MM.1S (cell line): Measurements from ENCODE around the gene DTX3L.

Experiments
- DNase-seq: peaks from one replicate; pipeline ENCODE4 v3.0.0-alpha.2; 2015
- H2AFZ ChIP-seq: fragments of 300-600 bp; sonication (generic); 2 replicates; pipeline ENCODE4 v1.6.0; 2016; ENCODE audit warnings: antibody characterized with exemption, low read length
- H3F3A ChIP-seq: fragments of 300-600 bp; sonication (generic); 2 replicates; pipeline ENCODE4 v1.6.1; 2016; ENCODE audit warnings: mild to moderate bottlenecking, antibody characterized with exemption, low read length, moderate library complexity, mixed read lengths; ENCODE audit not compliant: insufficient read depth
- H3K27ac ChIP-seq: fragments of 300-600 bp; sonication (generic); 2 replicates; pipeline ENCODE4 v1.5.1; 2016; ENCODE audit warnings: mild to moderate bottlenecking, low read length
- H3K27me3 ChIP-seq: fragments of 300-600 bp; sonication (generic); replicated peaks from 2 replicates; pipeline ENCODE4 v1.6.0; 2016; ENCODE audit warnings: low read length; ENCODE audit not compliant: insufficient read depth
- H3K36me3 ChIP-seq: fragments of 300-600 bp; sonication (generic); replicated peaks from 2 replicates; pipeline ENCODE4 v1.6.1; 2016; ENCODE audit warnings: mild to moderate bottlenecking, low read length, mixed read lengths; ENCODE audit not compliant: insufficient read depth
- H3K4me1 ChIP-seq: fragments of 300-600 bp; sonication (generic); 2 replicates; pipeline ENCODE4 v1.6.1; 2016; ENCODE audit warnings: low read length, mixed read lengths
- H3K4me2 ChIP-seq: fragments of 300-600 bp; sonication (generic); 2 replicates; pipeline ENCODE4 v1.6.0; 2016; ENCODE audit warnings: low read depth, low read length
- H3K4me3 ChIP-seq: fragments of 300-600 bp; sonication (generic); 2 replicates; pipeline ENCODE4 v1.5.1; 2016; ENCODE audit warnings: low read length, mixed read lengths
- H3K79me2 ChIP-seq: fragments of 300-600 bp; sonication (generic); 2 replicates; pipeline ENCODE4 v1.6.1; 2016; ENCODE audit warnings: mixed run types, low read length, mixed read lengths
- H3K9ac ChIP-seq: fragments of 300-600 bp; sonication (generic); 2 replicates; pipeline ENCODE4 v1.6.1; 2016; ENCODE audit warnings: low read length, mixed read lengths
- H3K9me2 ChIP-seq: fragments of 300-600 bp; sonication (generic); replicated peaks from 2 replicates; pipeline ENCODE4 v1.6.1; 2016; ENCODE audit warnings: mild to moderate bottlenecking, low read length, mixed read lengths; ENCODE audit not compliant: insufficient read depth
- H3K9me3 ChIP-seq: fragments of 300-600 bp; sonication (generic); replicated peaks from 2 replicates; pipeline ENCODE4 v1.6.1; 2016; ENCODE audit warnings: mild to moderate bottlenecking, low read length, mixed read lengths; ENCODE audit not compliant: insufficient read depth
- H4K20me1 ChIP-seq: fragments of 300-600 bp; sonication (generic); 2 replicates; pipeline ENCODE4 v1.6.1; 2016; ENCODE audit warnings: mild to moderate bottlenecking, low read length, moderate library complexity, mixed read lengths; ENCODE audit not compliant: insufficient read depth
- EZH2 ChIP-seq: fragments of 300-600 bp; sonication (generic); optimal IDR thresholded peaks from 2 replicates; pipeline ENCODE3; 2017; ENCODE audit warnings: low read depth, mild to moderate bottlenecking, antibody characterized with exemption, low read length, mixed read lengths
- EZH2phosphoT487 ChIP-seq: fragments of 300-600 bp; sonication (generic); IDR thresholded peaks from 2 replicates; pipeline ENCODE4 v1.6.1; 2018; ENCODE audit warnings: antibody characterized with exemption, low read length
- TF ChIP-seq, protein P1 (sequence below): fragments of 300-600 bp; sonication (generic); IDR thresholded peaks from 2 replicates; pipeline ENCODE4 v1.5.1; 2016; ENCODE audit warnings: antibody characterized with exemption, low read length, mixed read lengths

The DTX3L gene

DNA sequence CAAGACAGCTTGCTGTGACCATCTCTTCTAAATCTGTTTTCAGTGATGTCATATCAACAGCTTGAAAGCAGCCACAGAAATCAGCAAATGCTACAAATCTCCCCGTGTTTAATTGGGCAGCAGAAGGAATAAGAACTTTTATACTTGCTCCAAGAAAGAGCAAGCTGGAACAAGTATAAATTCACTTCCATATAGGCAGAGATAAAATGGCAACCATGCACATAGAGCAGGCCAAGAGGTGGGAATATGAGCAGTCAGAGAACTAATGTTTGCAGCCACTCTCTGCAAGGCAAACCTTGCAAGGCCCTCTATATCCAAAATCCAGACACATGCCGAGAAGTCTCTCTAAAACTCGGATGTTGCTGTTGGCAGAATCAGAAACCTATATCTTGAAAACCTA is 16.1 kb upstream of the DTX3L start:
- Histone ChIP-seq H3K27me3 (no peaks in the 10 kb centered on the region), H3K9ac (no peak overlapping the region), H3K4me2 (no peak overlapping the region), H3F3A (no peaks in the 10 kb centered on the region), H3K36me3 (no peaks in the 10 kb centered on the region), H3K4me1 (no peaks in the 10 kb centered on the region), H3K4me3 (no peak overlapping the region), H2AFZ (no peak overlapping the region), H4K20me1 (no peaks in the 10 kb centered on the region), H3K27ac (no peak overlapping the region), H3K9me2 (no peaks in the 10 kb centered on the region), H3K79me2 (no peaks in the 10 kb centered on the region), H3K9me3 (no peaks in the 10 kb centered on the region)
- DNase-seq: no peak
- TF ChIP-seq, protein P1, sequence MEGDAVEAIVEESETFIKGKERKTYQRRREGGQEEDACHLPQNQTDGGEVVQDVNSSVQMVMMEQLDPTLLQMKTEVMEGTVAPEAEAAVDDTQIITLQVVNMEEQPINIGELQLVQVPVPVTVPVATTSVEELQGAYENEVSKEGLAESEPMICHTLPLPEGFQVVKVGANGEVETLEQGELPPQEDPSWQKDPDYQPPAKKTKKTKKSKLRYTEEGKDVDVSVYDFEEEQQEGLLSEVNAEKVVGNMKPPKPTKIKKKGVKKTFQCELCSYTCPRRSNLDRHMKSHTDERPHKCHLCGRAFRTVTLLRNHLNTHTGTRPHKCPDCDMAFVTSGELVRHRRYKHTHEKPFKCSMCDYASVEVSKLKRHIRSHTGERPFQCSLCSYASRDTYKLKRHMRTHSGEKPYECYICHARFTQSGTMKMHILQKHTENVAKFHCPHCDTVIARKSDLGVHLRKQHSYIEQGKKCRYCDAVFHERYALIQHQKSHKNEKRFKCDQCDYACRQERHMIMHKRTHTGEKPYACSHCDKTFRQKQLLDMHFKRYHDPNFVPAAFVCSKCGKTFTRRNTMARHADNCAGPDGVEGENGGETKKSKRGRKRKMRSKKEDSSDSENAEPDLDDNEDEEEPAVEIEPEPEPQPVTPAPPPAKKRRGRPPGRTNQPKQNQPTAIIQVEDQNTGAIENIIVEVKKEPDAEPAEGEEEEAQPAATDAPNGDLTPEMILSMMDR: no peak
- no peak for TF ChIP-seq EZH2
- no peak for TF ChIP-seq EZH2phosphoT487

DNA sequence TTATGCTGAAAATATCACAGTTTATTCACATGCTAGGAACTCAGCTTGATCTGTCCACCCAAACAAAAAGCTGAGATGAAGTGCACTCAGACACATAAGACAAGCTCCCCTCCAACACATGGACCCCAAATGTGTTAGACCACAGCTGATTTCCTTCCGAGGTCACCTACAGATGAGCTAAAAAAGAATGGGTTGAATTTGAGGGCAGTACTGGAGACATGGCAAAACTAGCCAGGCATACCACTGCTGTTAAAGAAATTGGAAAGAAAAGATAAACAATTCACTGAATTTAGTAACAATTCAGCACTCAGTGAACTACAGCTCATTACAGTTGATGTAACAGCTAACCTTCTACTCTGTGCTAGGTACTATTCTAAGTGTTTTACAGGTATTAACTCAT is 15.5 kb upstream of the DTX3L start:
- H3F3A ChIP-seq: no peaks in the 10 kb centered on the region
- H2AFZ ChIP-seq: no peak overlapping the region
- H3K4me3 ChIP-seq: no peak overlapping the region
- DNase-seq: no peak
- H3K27ac ChIP-seq: no peak overlapping the region
- no peaks in the 10 kb centered on the region for H3K4me1 ChIP-seq
- TF ChIP-seq EZH2phosphoT487: no peak
- TF ChIP-seq, protein P1: no peak
- no peak for TF ChIP-seq EZH2
- no peak overlapping the region for H3K4me2 ChIP-seq
- no peaks in the 10 kb centered on the region for H3K9me3 ChIP-seq
- no peaks in the 10 kb centered on the region for H3K36me3 ChIP-seq
- no peaks in the 10 kb centered on the region for H3K79me2 ChIP-seq
- no peaks in the 10 kb centered on the region for H4K20me1 ChIP-seq
- no peaks in the 10 kb centered on the region for H3K9me2 ChIP-seq
- H3K9ac ChIP-seq: no peak overlapping the region
- H3K27me3 ChIP-seq: no peaks in the 10 kb centered on the region

DNA sequence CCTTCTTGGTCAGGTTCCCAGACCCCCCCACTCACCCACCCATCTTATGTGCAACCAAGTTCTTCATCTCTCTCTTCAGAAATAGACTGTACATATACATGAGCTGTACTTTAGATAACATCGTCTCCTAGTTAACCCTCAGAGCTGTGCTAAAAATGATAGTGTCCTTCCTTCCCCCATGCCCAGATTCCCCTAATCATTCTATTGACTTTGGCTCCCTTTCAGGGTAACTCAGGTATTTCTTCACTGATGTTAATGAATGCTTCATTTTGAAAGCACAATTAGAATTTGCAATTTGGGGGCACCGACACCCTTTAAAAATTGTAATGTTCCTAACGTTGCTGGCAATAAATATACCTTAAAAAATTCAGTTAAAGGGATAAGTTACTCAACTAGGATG is 11.0 kb upstream of the DTX3L start:
- Histone ChIP-seq H3K9ac (no peak overlapping the region), H3K36me3 (no peaks in the 10 kb centered on the region), H4K20me1 (no peaks in the 10 kb centered on the region), H3K9me3 (no peaks in the 10 kb centered on the region), H3K79me2 (no peaks in the 10 kb centered on the region), H3K4me1 (no peaks in the 10 kb centered on the region), H3K4me2 (no peak overlapping the region), H3K27me3 (no peaks in the 10 kb centered on the region), H3K4me3 (no peak overlapping the region), H3K27ac (no peak overlapping the region), H2AFZ (no peak overlapping the region), H3K9me2 (no peaks in the 10 kb centered on the region), H3F3A (no peaks in the 10 kb centered on the region)
- TF ChIP-seq EZH2: no peak
- DNase-seq: no peak

GRCh38 chr3:122555275-122556071 is 8.7 kb upstream of the DTX3L start:
- Histone ChIP-seq H3K27ac (no peak overlapping the region), H3K27me3 (no peaks in the 10 kb centered on the region), H3K79me2 (no peaks in the 10 kb centered on the region)

More at GRCh38 chr3:122555275-122556071, 8.7 kb upstream of the DTX3L start:
- Histone ChIP-seq H3K9me3 (no peaks in the 10 kb centered on the region), H3K4me2 (no peak overlapping the region), H3K4me3 (no peak overlapping the region), H3K9ac (no peak overlapping the region), H3K36me3 (no peaks in the 10 kb centered on the region), H4K20me1 (no peaks in the 10 kb centered on the region), H3F3A (no peaks in the 10 kb centered on the region), H2AFZ (no peak overlapping the region), H3K9me2 (no peaks in the 10 kb centered on the region), H3K4me1 (no peaks in the 10 kb centered on the region)
- no peak for DNase-seq
- no peak for TF ChIP-seq EZH2phosphoT487
